Suprapubic skin (tissue), 3 donors: ENCODE measurements around the gene NAP1L4.

Experiments
- POLR2A ChIP-seq, 2 donors: fragments of 450-650 bp; IDR thresholded peaks; one replicate each; pipeline ENCODE4 v1.6.1; 2017; ENCODE audit warnings: antibody characterized with exemption in 2 of 2, mild to moderate bottlenecking in 2 of 2, moderate library complexity in 2 of 2
- TF ChIP-seq, protein P1 (sequence below), 2 donors: fragments of 200-600 bp in 1 of 2; fragments of 450-650 bp in 1 of 2; sonication (generic) in 1 of 2; IDR thresholded peaks; one replicate each; pipeline ENCODE4 v1.5.1; 2016 to 2019; ENCODE audit warnings: antibody characterized with exemption in 2 of 2, mild to moderate bottlenecking in 1 of 2, moderate library complexity in 1 of 2

DNA sequence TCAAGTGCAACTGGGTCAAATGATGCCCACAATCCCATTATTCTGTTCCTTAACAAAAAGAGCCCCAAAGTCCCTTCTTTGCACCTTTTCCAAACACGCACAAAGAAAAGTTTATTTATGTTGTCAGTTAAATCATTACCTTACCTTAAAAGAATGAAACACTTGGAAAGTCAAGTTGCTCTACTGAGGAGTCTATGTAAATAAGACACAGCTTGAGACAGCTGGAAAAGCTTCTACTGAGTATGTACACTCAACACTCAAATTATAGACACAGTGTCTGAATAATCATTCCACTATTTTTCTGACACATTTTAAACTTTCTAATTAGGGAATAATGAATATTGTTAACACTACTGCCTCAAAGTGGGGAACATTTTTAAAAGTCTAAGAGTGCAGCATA is 41.3 kb downstream of the NAP1L4 start:
- TF ChIP-seq, protein P1, sequence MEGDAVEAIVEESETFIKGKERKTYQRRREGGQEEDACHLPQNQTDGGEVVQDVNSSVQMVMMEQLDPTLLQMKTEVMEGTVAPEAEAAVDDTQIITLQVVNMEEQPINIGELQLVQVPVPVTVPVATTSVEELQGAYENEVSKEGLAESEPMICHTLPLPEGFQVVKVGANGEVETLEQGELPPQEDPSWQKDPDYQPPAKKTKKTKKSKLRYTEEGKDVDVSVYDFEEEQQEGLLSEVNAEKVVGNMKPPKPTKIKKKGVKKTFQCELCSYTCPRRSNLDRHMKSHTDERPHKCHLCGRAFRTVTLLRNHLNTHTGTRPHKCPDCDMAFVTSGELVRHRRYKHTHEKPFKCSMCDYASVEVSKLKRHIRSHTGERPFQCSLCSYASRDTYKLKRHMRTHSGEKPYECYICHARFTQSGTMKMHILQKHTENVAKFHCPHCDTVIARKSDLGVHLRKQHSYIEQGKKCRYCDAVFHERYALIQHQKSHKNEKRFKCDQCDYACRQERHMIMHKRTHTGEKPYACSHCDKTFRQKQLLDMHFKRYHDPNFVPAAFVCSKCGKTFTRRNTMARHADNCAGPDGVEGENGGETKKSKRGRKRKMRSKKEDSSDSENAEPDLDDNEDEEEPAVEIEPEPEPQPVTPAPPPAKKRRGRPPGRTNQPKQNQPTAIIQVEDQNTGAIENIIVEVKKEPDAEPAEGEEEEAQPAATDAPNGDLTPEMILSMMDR (IDR thresholded peaks at IDR 0.05) = no peak
- no peak for TF ChIP-seq POLR2A (IDR thresholded peaks at IDR 0.05)
